H1 (cell line): ENCODE measurements around the gene IL1R1. TPM values are rescaled to one million over a fixed set of nuclear protein-coding genes. Genes with fewer than 3 reads are reported as not detected.

Experiments used
- CTCF ChIA-PET: fragments of 300-600 bp; sonication (Branson Sonifier 250); formaldehyde crosslinking; loops from one replicate; lab custom pipeline; 2021; ENCODE audit not compliant: partially characterized antibody; lab: Charles Lee
- POLR2A ChIA-PET: fragments of 300-600 bp; sonication (Branson Sonifier 250); formaldehyde crosslinking; loops from one replicate; lab custom pipeline; 2021; ENCODE audit warnings: inconsistent platforms; ENCODE audit not compliant: partially characterized antibody; lab: Charles Lee
- DNase-seq, 2 experiments: peaks; one replicate each; pipeline versions ENCODE4 v3.0.0 to v3.0.0-alpha.2; 2010 to 2022; ENCODE audit warnings: low spot score in 2 of 2, low read depth in 1 of 2, mixed read lengths in 1 of 2
- FAIRE-seq: peaks from 2 replicates; lab custom pipeline; 2011; peaks lifted over from hg19 to GRCh38; lab: Jason Lieb, UNC
- H2AFZ ChIP-seq: 2 replicates; pipeline ENCODE4 v1.8.1; 2012; ENCODE audit warnings: low read length, inconsistent platforms
- H2AK5ac ChIP-seq: 2 replicates; pipeline ENCODE4 v1.6.1; 2013; ENCODE audit warnings: low read depth, low read length
- H2BK120ac ChIP-seq: replicated peaks from 2 replicates; pipeline ENCODE3; 2013; ENCODE audit warnings: low read depth, low read length, inconsistent platforms
- H2BK12ac ChIP-seq: 2 replicates; pipeline ENCODE4 v1.6.1; 2013; ENCODE audit warnings: low read depth, low read length
- H2BK15ac ChIP-seq: 2 replicates; pipeline ENCODE4 v1.6.1; 2013; ENCODE audit warnings: low read length
- H2BK20ac ChIP-seq: 2 replicates; pipeline ENCODE4 v1.6.1; 2013; ENCODE audit warnings: low read length
- H2BK5ac ChIP-seq: 2 replicates; pipeline ENCODE4 v1.6.1; 2013; ENCODE audit warnings: low read depth, low read length
- H3K14ac ChIP-seq: 2 replicates; pipeline ENCODE4 v1.6.1; 2013; ENCODE audit warnings: inconsistent platforms; ENCODE audit not compliant: insufficient read length
- H3K18ac ChIP-seq: 2 replicates; pipeline ENCODE4 v1.6.1; 2013; ENCODE audit warnings: low read length; ENCODE audit errors: extremely low read depth
- H3K23ac ChIP-seq: 2 replicates; pipeline ENCODE4 v1.6.1; 2013; ENCODE audit warnings: inconsistent platforms; ENCODE audit not compliant: insufficient read length
- H3K23me2 ChIP-seq: 2 replicates; pipeline ENCODE4 v1.6.1; 2013; ENCODE audit warnings: low read depth, low read length
- H3K27ac ChIP-seq: 2 replicates; pipeline ENCODE4 v1.6.1; 2011; ENCODE audit warnings: low read depth, low read length, inconsistent platforms
- H3K27me3 ChIP-seq, 4 experiments: replicated peaks in 1 of 4; 1 replicate in 1 of 4; 2 replicates in 3 of 4; pipeline versions ENCODE4 v1.6.1 to v1.8.1; 2011 to 2013; ENCODE audit warnings: low read length in 3 of 4, mild to moderate bottlenecking in 3 of 4, inconsistent platforms in 2 of 4, mixed read lengths in 2 of 4, moderate library complexity in 1 of 4; ENCODE audit not compliant: control insufficient read depth in 3 of 4, insufficient read depth in 3 of 4; ENCODE audit errors: extremely low read depth in 1 of 4
- H3K36me3 ChIP-seq, 4 experiments: 2 replicates each; pipeline versions ENCODE4 v1.6.1 to v1.8.1; 2011 to 2013; ENCODE audit warnings: mild to moderate bottlenecking in 4 of 4, low read length in 3 of 4, moderate library complexity in 2 of 4, control low read depth in 1 of 4, inconsistent platforms in 1 of 4; ENCODE audit not compliant: insufficient read depth in 4 of 4, control insufficient read depth in 2 of 4
- H3K4ac ChIP-seq: replicated peaks from 2 replicates; pipeline ENCODE3; 2013; ENCODE audit warnings: low read length, low read depth, mixed read lengths, inconsistent platforms; ENCODE audit not compliant: insufficient read length
- H3K4me1 ChIP-seq, 4 experiments: replicated peaks in 1 of 4; 1 replicate in 1 of 4; 2 replicates in 3 of 4; pipeline versions ENCODE4 v1.6.1 to v1.8.1; 2011 to 2013; ENCODE audit warnings: low read length in 3 of 4, inconsistent platforms in 2 of 4, mixed read lengths in 1 of 4; ENCODE audit not compliant: insufficient read depth in 4 of 4, control insufficient read depth in 3 of 4
- H3K4me2 ChIP-seq, 2 experiments: 2 replicates each; pipeline versions ENCODE4 v1.6.1 to v1.8.1; 2011 to 2013; ENCODE audit warnings: low read depth in 2 of 2, low read length in 2 of 2, control low read depth in 1 of 2, inconsistent platforms in 1 of 2, mild to moderate bottlenecking in 1 of 2; ENCODE audit not compliant: insufficient read depth in 1 of 2
- H3K4me3 ChIP-seq, 4 experiments: fragments of 200-600, 300-600 bp in 1 of 4; sonication (generic), shearing (Covaris generic), sonication (Bioruptor Twin) in 1 of 4; 2 replicates each; pipeline versions ENCODE4 v1.5.1 to v1.8.1; 2011 to 2016; ENCODE audit warnings: low read length in 4 of 4, low read depth in 3 of 4, control low read depth in 2 of 4, inconsistent platforms in 2 of 4, mild to moderate bottlenecking in 2 of 4, mixed read lengths in 1 of 4, moderate library complexity in 1 of 4; ENCODE audit not compliant: insufficient read depth in 2 of 4; ENCODE audit errors: extremely low read depth in 1 of 4
- H3K56ac ChIP-seq: replicated peaks from 2 replicates; pipeline ENCODE3; 2013; ENCODE audit warnings: low read depth, mild to moderate bottlenecking, mixed read lengths, low read length, inconsistent platforms; ENCODE audit not compliant: insufficient read length
- H3K79me1 ChIP-seq: 2 replicates; pipeline ENCODE4 v1.6.1; 2013; ENCODE audit warnings: low read depth, low read length, control low read depth
- H3K79me2 ChIP-seq, 2 experiments: 2 replicates each; pipeline versions ENCODE4 v1.6.1 to v1.8.1; 2012 to 2013; ENCODE audit warnings: low read length in 2 of 2, mild to moderate bottlenecking in 2 of 2, inconsistent platforms in 1 of 2; ENCODE audit not compliant: insufficient read depth in 2 of 2, control insufficient read depth in 1 of 2
- H3K9ac ChIP-seq, 4 experiments: replicated peaks in 1 of 4; 1 replicate in 1 of 4; 2 replicates in 3 of 4; pipeline versions ENCODE4 v1.6.1 to v1.8.1; 2011 to 2013; ENCODE audit warnings: low read depth in 3 of 4, low read length in 3 of 4, control low read depth in 2 of 4, mild to moderate bottlenecking in 2 of 4, moderate library complexity in 2 of 4, inconsistent platforms in 1 of 4; ENCODE audit errors: extremely low read depth in 1 of 4
- H3K9me3 ChIP-seq, 2 experiments: 2 replicates each; pipeline versions ENCODE4 v1.6.1 to v1.8.1; 2012 to 2013; ENCODE audit warnings: mild to moderate bottlenecking in 2 of 2, moderate library complexity in 2 of 2, control low read depth in 1 of 2, inconsistent platforms in 1 of 2, low read depth in 1 of 2, low read length in 1 of 2, mixed read lengths in 1 of 2; ENCODE audit not compliant: insufficient read depth in 2 of 2
- H4K20me1 ChIP-seq, 2 experiments: replicated peaks in 1 of 2; 2 replicates each; pipeline versions ENCODE3 to v1.8.1; 2011 to 2013; ENCODE audit warnings: inconsistent platforms in 2 of 2, low read length in 2 of 2, mild to moderate bottlenecking in 1 of 2; ENCODE audit not compliant: insufficient read depth in 2 of 2, control insufficient read depth in 1 of 2
- H4K5ac ChIP-seq: 2 replicates; pipeline ENCODE4 v1.6.1; 2013; ENCODE audit warnings: low read length, low read depth, mixed read lengths, inconsistent platforms; ENCODE audit not compliant: insufficient read length
- H4K8ac ChIP-seq: 2 replicates; pipeline ENCODE4 v1.8.0; 2013; ENCODE audit warnings: mild to moderate bottlenecking, moderate library complexity, low read length, inconsistent platforms; ENCODE audit not compliant: insufficient read depth; ENCODE audit errors: extremely low read depth
- H4K91ac ChIP-seq: replicated peaks from 2 replicates; pipeline ENCODE3; 2013; ENCODE audit warnings: low read length, mixed read lengths, inconsistent platforms; ENCODE audit not compliant: insufficient read length
- CTCF ChIP-seq, 3 experiments: IDR thresholded peaks; 1 replicate in 2 of 3; 2 replicates in 1 of 3; pipeline versions ENCODE4 v1.5.1 to v1.6.1; 2011; ENCODE audit warnings: low read length in 3 of 3, mild to moderate bottlenecking in 3 of 3, inconsistent platforms in 2 of 3, low read depth in 1 of 3, moderate library complexity in 1 of 3; ENCODE audit not compliant: insufficient read depth in 1 of 3; ENCODE audit errors: control extremely low read depth in 1 of 3
- E2F6 ChIP-seq: IDR thresholded peaks from 2 replicates; pipeline ENCODE4 v1.6.1; 2012; ENCODE audit warnings: inconsistent platforms
- WGBS, 2 experiments: shearing (Covaris generic) in 1 of 2; methylation state at CpG; one replicate each; pipeline versions ENCODE4 v1.1.6 to v1.1.7; 2013 to 2015; ENCODE audit warnings: low lambda C conversion rate in 2 of 2, mixed read lengths in 2 of 2, inconsistent platforms in 1 of 2, low coverage in 1 of 2, missing lambda C conversion rate in 1 of 2; ENCODE audit not compliant: insufficient replicate concordance in 2 of 2, insufficient coverage in 1 of 2, insufficient read length in 1 of 2; ENCODE audit errors: extremely low coverage in 1 of 2, missing lambda C conversion rate in 1 of 2; 5-methylcytosine and 5-hydroxymethylcytosine counted together
- polyA plus RNA-seq, 7 experiments: library from polyadenylated mRNA; depleted of rRNA in 3 of 7; stranded (reverse) in 5 of 7; unstranded in 2 of 7; fragments of >200 nt in 5 of 7; fragments of 200-250 nt in 2 of 7; gene quantifications; 1 replicate in 5 of 7; 2 replicates in 1 of 7; 4 replicates in 1 of 7; pipeline versions ENCODE4 v1.2.1 to v1.2.3, GENCODE V29; 2011 to 2013; ENCODE audit warnings: missing spikeins in 2 of 7, mixed read lengths in 2 of 7
- total RNA-seq: library from RNA; stranded (reverse); fragmentation: NEBNext Ultra II Directional; extraction: Animal tissue kit (Norgen Biotek cat#: 25700); gene quantifications from 2 replicates; pipeline ENCODE4 v1.2.1, GENCODE V29; 2021

The IL1R1 gene
- total and polyA plus RNA-seq, 2 of the 8 experiments (the other 6 are each of a cell fraction or from before 2014, with no cell fraction given): 0.34 to 0.47 TPM

- ChIA-PET CTCF (interaction anchor here (0.6 to 1.8 kb wide), 3 partner anchors 92 to 1027 kb away, joined by 3 to 7 read pairs (median 3); no protein-coding TSS in a partner anchor), POLR2A (interaction anchor here (0.8 kb wide), 1 partner anchor 30 kb away, joined by 3 read pairs; the partner anchor contains the start of gene IL1R1)
- WGBS, 2 experiments: 88% methylated on average over 1 of the region's 1 CpG; no CpG with 5 or more reads in 1 of the 2 experiments
Measured at GRCh38 chr2:102112271-102112670, 30.3 kb upstream of the IL1R1 start.

More at GRCh38 chr2:102112271-102112670, 30.3 kb upstream of the IL1R1 start:
- Histone ChIP-seq H3K9me3 (no peaks in the 10 kb centered on the region), H2AFZ (0 out of 2 replicates have a peak overlapping the region, but pooled peaks have one; percentile 21), H2BK20ac (no peak overlapping the region), H3K56ac (no peak overlapping the region), H3K14ac (no peak overlapping the region), H3K79me2 (no peaks in the 10 kb centered on the region), H4K5ac (no peak overlapping the region), H2BK120ac (no peak overlapping the region), H3K9ac (no peak overlapping the region), H3K18ac (no peak overlapping the region), H3K79me1 (no peaks in the 10 kb centered on the region), H3K23ac (no peak overlapping the region), H3K4ac (no peak overlapping the region), H2BK15ac (no peak overlapping the region), H3K23me2 (peaks cover 2% of the 10 kb centered on the region; the same call in 1 of the 2 replicates), H3K4me3 (no peak overlapping the region), H2BK12ac (no peak overlapping the region), H4K8ac (no peak overlapping the region), H3K4me1 (peaks cover 0 to 4% (median under 1%) of the 10 kb centered on the region in 4 experiments; a peak in 2 of 7 replicates), H3K27me3 (no peaks in the 10 kb centered on the region), H3K4me2 (no peak overlapping the region), H3K36me3 (no peaks in the 10 kb centered on the region), H2AK5ac (0 out of 2 replicates have a peak overlapping the region, but pooled peaks have one; percentile 46), H3K27ac (no peak overlapping the region), H4K20me1 (no peaks in the 10 kb centered on the region), H4K91ac (no peak overlapping the region), H2BK5ac (no peak overlapping the region)
- TF ChIP-seq CTCF (IDR thresholded peaks at IDR 0.05; ENCODE audit: control extremely low read depth in 1 of 3, insufficient read depth in 1 of 3, low read depth in 1 of 3, low read length in 3 of 3): no peak
- 0 out of 2 replicates have a peak, but pooled peaks have one; percentile 13 for TF ChIP-seq E2F6
- FAIRE-seq: no peak
- no peak for DNase-seq
